Measurements from ENCODE around the gene CETN2.

- no peak for TF ChIP-seq CTCF (IDR thresholded peaks at IDR 0.05 in 8 of 11, conservative IDR thresholded peaks at IDR 0.05 in 3 of 11)
- no peak for TF ChIP-seq POLR2A (IDR thresholded peaks at IDR 0.05)
- no peak for TF ChIP-seq POLR2AphosphoS5 (IDR thresholded peaks at IDR 0.05)
These were observed 16.5 kb downstream of the CETN2 start for GRCh38 chrX:152814048-152814447.

Measured in spleen (tissue), 7 donors.